Measurements from ENCODE around the gene PDSS2.
"Not testable (repeated sequence)": the region's sequence is repeated elsewhere in the genome, so short reads cannot be mapped to it uniquely, and the experiment has no call there.

GRCh38 chr6:107136324-107136723 is 323.0 kb downstream of the PDSS2 start:
- TF ChIP-seq, protein P1, sequence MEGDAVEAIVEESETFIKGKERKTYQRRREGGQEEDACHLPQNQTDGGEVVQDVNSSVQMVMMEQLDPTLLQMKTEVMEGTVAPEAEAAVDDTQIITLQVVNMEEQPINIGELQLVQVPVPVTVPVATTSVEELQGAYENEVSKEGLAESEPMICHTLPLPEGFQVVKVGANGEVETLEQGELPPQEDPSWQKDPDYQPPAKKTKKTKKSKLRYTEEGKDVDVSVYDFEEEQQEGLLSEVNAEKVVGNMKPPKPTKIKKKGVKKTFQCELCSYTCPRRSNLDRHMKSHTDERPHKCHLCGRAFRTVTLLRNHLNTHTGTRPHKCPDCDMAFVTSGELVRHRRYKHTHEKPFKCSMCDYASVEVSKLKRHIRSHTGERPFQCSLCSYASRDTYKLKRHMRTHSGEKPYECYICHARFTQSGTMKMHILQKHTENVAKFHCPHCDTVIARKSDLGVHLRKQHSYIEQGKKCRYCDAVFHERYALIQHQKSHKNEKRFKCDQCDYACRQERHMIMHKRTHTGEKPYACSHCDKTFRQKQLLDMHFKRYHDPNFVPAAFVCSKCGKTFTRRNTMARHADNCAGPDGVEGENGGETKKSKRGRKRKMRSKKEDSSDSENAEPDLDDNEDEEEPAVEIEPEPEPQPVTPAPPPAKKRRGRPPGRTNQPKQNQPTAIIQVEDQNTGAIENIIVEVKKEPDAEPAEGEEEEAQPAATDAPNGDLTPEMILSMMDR (IDR thresholded peaks at IDR 0.05), result not testable (repeated sequence)
- not testable (repeated sequence) for TF ChIP-seq POLR2A (IDR thresholded peaks at IDR 0.05)
